Renal cortex interstitium (tissue), 15 donors: ENCODE results near the gene C17orf75. TPM values are rescaled to one million over a fixed set of nuclear protein-coding genes. Genes with fewer than 3 reads are reported as not detected.
A peak's percentile ranks its signal among the peaks of the same experiment; 100 is the strongest.
"Not testable (repeated sequence)": the region's sequence is repeated elsewhere in the genome, so short reads cannot be mapped to it uniquely, and the experiment has no call there.

Experiments
- DNase-seq, 11 donors: peaks; one replicate each; pipeline ENCODE4 v3.0.0-alpha.2; 2013; ENCODE audit warnings: low read depth in 9 of 11, low spot score in 4 of 11; ENCODE audit errors: extremely low read depth in 1 of 11
- long read RNA-seq, 16 experiments: transcript quantifications; one replicate each; lab custom pipeline, GENCODE V29; 2026
- polyA plus RNA-seq, 3 donors: library from polyadenylated mRNA; unstranded; fragments of 120-200 nt; gene quantifications; one replicate each; pipeline ENCODE4 v1.2.1, GENCODE V29; 2013; ENCODE audit not compliant: insufficient read length in 3 of 3

Gene C17orf75, protein sequence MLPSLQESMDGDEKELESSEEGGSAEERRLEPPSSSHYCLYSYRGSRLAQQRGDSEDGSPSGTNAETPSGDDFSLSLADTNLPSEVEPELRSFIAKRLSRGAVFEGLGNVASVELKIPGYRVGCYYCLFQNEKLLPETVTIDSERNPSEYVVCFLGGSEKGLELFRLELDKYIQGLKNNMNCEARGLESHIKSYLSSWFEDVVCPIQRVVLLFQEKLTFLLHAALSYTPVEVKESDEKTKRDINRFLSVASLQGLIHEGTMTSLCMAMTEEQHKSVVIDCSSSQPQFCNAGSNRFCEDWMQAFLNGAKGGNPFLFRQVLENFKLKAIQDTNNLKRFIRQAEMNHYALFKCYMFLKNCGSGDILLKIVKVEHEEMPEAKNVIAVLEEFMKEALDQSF
- polyA plus RNA-seq, result 10 to 100 TPM; 37.2 to 49.8 (median 49.3) TPM
- long read RNA-seq, donor 1, partial matches to known transcripts, result 0 of 4 reads
- long read RNA-seq, donor 1, other reads (novel, unspliced or antisense), result 0 of 4 reads
- long read RNA-seq, donor 2, transcript C17orf75-205 (4 exons, 711 nt), result minor isoform, 5 of 14 reads
- long read RNA-seq, donor 2, transcript C17orf75-202 (10 exons, 1,642 nt), result major isoform, 9 of 14 reads
- long read RNA-seq, donor 2, partial matches to known transcripts, result 0 of 14 reads
- long read RNA-seq, donor 2, other reads (novel, unspliced or antisense), result 0 of 14 reads
- long read RNA-seq, donor 3, transcript C17orf75-202 (10 exons, 1,642 nt), result major isoform, 9 of 14 reads
- long read RNA-seq, donor 3, partial matches to known transcripts, result 5 of 14 reads
- long read RNA-seq, donor 3, other reads (novel, unspliced or antisense), result 0 of 14 reads
- long read RNA-seq, donor 4, transcript C17orf75-202 (10 exons, 1,642 nt), result major isoform, 5 of 119 reads
- long read RNA-seq, donor 4, partial matches to known transcripts, result 74 of 119 reads
- long read RNA-seq, donor 4, other reads (novel, unspliced or antisense), result 39 of 119 reads
- long read RNA-seq, donor 5, result 0 reads
- long read RNA-seq, donor 6, transcript C17orf75-202 (10 exons, 1,642 nt), result major isoform, 8 of 406 reads
- long read RNA-seq, donor 6, partial matches to known transcripts, result 365 of 406 reads
- long read RNA-seq, donor 6, other reads (novel, unspliced or antisense), result 31 of 406 reads
- long read RNA-seq, donor 7, partial matches to known transcripts, result 0 of 5 reads
- long read RNA-seq, donor 7, other reads (novel, unspliced or antisense), result 0 of 5 reads
- long read RNA-seq, donor 8, result 0 reads
- long read RNA-seq, donor 9, transcript C17orf75-202 (10 exons, 1,642 nt), result major isoform, 5 of 144 reads
- long read RNA-seq, donor 9, partial matches to known transcripts, result 103 of 144 reads
- long read RNA-seq, donor 9, other reads (novel, unspliced or antisense), result 35 of 144 reads
- long read RNA-seq, donor 10, transcript C17orf75-202 (10 exons, 1,642 nt), result major isoform, 5 of 5 reads
- long read RNA-seq, donor 10, partial matches to known transcripts, result 0 of 5 reads
- long read RNA-seq, donor 10, other reads (novel, unspliced or antisense), result 0 of 5 reads
- long read RNA-seq, donor 11, transcript C17orf75-202 (10 exons, 1,642 nt), result major isoform, 6 of 6 reads
- long read RNA-seq, donor 11, partial matches to known transcripts, result 0 of 6 reads
- long read RNA-seq, donor 11, other reads (novel, unspliced or antisense), result 0 of 6 reads
- long read RNA-seq, donor 12, partial matches to known transcripts, result 0 of 2 reads
- long read RNA-seq, donor 12, other reads (novel, unspliced or antisense), result 0 of 2 reads
- long read RNA-seq, donor 13, result 0 reads
- long read RNA-seq, donor 14, partial matches to known transcripts, result 0 of 2 reads
- long read RNA-seq, donor 14, other reads (novel, unspliced or antisense), result 0 of 2 reads
- long read RNA-seq, donor 15, partial matches to known transcripts, result 0 of 4 reads
- long read RNA-seq, donor 15, other reads (novel, unspliced or antisense), result 0 of 4 reads
- long read RNA-seq, donor 16, transcript C17orf75-202 (10 exons, 1,642 nt), result major isoform, 14 of 546 reads
- long read RNA-seq, donor 16, partial matches to known transcripts, result 392 of 546 reads
- long read RNA-seq, donor 16, other reads (novel, unspliced or antisense), result 139 of 546 reads

DNA sequence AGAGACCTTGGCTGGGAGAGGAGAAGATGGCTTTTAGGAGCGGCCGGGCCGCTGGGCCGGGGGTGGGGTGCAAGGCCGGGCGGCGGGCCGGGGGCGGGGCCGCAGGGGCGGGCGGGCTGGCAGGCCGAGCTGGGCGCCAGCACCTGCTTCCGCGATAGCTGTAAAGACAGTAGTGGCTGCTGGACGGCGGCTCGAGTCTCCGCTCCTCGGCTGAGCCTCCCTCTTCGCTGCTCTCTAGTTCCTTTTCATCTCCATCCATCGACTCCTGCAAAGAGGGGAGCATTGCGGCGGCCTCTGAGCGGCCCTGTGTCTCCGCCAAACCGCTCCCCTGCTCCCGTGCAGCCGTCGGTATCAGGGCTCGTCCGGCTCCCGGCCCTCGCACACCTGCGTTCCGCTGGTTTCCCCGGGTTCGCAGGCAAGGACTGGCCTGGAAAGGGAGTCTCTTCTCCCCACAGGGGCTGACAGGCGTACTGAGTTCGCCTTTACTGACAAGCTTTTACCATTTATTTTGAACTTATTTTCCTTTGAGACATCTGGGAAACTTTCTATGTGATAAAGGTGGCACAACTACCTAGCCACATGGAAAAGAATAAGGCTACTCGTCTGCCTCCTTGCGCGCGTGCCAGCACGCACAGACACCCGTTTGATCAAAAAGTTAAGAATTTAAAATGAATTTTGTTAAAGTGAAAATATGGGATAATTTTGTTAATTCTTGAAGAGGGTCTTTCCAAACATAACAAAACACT, at the start of gene C17orf75:
C17orf75 (minus strand) TSS at position 317 of the 746 bp plus-strand sequence; CDS start at position 283, 34 bp downstream.
- peak in 6 of 11 donors; percentile 55 to 69 (median 59) for DNase-seq

DNA sequence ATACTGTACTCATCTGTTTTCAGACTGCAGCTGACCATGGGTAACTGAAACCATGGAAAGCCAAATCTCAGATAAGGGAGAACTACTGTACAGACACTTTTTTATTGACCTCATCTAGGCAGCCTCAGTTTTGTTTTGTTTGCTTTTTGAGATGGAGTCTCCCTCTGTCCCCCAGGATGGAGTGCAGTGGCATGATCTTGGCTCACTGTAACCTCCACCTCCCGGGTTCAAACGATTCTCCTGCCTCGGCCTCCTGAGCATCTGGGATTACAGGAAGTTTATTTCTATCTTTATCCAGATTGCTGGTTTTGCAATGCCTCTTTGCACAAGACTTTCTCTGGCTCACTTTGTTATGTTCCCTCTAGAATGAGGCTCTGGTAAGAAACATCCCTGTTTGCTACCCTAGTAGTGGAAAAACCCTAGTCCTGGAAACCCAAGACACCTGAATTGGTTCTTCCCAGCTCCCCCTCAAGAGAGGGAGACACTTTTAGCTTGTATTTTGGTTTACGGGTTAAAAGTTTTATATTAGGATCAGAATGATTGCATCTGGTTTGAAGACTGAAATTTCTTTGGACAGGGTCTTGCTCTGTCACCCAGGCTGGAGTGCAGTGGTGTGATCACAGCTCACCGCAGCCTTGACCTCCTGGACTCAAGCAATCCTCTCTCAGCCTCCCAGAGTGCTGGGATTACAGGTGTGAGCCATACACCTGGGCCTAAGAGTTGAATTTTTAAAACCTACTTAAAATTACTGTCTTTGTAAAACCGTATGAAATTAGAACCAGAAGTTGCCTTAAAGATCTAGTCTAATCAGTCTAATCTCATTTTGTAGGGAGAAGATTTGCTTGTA, 46.9 kb upstream of the C17orf75 start:
- DNase-seq, result no peak

DNA sequence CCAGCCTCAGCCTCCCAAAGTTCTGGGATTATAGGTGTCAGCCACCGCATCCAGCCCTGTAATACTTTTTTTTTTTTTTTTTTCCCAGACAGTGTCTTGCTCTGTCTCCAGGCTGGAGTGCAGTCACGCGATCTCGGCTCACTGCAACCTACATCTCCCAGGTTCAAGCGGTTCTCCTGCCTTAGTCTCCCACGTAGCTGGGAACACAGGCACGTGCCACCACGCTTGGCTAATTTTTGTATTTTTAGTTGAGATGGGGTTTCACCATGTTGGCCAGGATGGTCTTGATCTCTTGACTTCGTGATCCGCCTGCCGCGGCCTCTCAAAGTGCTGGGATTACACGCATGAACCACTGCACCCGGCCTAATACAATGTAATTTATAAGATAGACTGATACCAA, 46.2 kb upstream of the C17orf75 start:
- not testable (repeated sequence) for DNase-seq

DNA sequence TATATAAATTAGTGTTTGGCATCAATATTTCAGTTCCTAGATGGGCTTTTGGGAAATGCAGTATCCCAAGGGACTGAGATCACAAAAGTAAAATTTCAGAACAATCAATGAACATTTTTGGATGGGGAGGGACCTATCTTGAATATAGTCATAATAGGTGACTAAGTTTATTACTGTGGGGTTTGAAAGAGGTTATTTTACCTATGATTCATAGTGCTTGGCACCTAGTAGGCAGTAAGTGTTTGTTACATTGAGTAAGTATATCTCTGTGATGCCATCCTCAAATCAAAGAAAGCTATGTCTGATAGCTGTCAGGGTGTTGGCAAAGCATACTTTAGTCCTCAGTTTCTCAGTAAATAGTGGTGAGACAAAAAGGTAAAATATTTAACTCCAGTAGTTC, 44.9 kb upstream of the C17orf75 start:
- DNase-seq, result no peak

DNA sequence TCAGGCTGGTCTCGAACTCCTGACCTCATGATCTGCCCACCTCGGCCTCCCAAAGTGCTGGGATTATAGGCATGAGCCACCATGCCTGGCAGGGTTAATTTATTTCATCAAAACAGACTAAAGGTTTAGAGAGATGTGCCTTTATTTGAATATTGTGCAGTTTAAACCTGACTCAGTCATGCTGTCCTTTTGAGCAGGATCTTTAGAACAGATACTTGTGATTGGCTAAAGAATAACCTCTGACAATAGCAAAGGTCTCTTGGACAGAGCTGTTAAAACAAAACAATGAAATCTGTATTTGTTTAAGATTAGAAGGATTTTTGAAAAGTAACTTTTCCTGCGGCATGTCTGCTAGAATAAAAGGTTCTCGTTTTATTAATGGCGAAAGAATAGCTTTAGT, 44.0 kb upstream of the C17orf75 start:
- DNase-seq, result no peak

DNA sequence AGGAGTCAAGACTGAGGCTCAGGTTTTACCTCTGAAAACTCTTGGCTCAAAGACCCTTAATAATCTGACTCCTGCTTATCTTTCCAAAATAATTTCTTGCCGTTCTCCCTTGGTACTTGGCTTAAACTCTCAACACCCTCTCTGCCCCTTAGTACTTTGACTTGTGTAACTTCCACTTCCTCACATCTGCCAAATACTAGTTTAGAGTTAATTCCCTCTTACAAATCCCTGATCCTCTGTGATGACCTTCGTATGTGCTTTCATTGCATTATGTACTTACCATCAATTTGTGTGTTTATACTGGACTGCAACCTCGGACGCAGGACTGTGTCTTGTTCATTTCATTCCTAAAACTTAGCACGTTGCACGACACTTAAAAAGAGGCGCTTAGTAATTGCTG, 43.1 kb upstream of the C17orf75 start:
- no peak for DNase-seq

DNA sequence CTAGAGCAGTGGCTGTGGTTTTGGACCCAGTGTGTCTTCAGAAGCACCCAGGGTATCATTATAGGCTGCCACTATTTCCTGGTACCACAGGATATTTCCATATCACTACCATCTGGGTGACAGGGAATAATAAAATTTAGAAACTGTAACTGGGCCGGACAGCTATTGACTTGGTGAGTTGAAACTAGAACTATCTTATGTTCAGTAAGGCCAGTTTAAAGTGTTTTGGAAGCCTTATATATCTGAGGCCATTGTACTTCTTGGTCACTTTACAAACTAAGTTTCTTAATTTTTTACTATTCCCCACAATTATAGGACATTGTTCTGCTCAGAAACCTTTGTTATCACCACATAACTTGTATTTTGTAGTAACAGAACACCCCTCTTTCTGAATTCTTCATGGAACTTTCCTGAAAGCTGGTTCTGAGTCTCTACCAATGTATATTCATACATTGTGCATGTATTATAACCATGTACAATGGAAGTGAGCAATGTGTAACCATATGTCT, 42.0 kb upstream of the C17orf75 start:
- DNase-seq, result no peak

DNA sequence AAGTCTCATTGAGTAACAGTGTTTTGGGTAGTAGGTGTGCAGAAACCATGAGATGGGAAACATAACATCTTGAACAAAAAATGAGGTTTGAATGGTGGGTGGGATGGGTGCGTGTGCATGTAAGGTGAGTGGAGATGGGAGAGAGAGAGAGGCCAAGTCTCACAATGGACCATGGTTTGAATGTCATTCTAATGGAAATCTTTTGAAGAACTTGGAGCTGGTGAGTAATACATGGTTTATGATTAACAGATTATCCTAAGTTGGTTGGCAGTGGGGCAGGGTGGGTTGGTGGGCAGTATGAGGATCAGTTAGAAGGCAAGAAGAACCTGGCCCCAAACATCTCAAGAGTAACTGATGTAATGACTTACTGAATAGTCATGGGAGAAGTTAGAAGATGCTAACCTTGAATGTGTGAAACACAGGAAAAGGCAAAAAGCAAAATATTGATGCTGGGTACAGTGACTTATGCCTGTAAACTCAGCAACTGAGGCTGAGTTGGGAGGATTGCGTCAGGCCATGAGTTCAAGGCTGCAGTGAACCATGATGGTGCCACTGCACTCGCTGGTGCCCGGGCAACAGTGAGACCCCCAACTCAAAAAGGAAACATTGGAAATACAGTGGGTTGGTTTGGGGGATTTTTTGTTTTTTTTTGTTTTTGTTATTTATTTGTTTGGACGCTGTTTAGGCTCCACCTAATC, 40.7 kb upstream of the C17orf75 start:
- DNase-seq, result no peak

DNA sequence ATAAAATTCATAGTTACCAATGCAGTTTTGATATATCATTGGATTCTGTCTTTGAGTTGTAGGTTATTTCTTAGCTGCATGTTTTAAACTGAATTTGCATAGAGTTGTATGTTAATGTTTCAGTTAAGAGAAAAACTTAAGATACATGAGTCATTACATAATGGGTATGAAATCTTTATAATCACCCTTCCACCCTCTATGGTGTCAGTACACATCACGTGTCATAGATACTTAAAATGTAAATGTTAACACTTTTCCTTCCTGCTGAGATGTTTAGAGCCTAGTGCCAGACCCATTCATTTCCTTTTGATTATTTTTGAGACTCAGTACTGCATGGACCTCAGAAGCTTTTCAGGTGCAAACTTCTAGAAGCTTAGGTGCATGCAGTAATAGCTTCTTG, 28.5 kb upstream of the C17orf75 start:
- no peak for DNase-seq

DNA sequence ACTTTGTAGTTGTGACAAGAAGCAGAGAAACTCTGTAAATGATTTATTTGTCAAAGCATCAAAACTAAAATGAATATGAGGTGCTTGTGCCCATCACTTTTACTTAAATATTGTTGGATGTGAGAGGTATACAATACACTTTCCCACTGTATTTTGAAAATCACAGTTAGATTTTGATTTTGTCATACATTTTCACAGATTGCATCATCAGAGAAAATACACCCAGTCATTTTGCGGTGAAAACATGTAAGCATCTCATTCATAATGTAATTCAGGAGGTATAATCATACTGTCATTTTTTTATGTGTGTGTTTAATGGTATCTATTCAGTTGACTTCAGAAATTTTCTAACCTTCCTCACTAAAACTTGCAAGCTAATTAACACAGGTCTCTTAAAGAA, 19.3 kb upstream of the C17orf75 start:
- no peak for DNase-seq

DNA sequence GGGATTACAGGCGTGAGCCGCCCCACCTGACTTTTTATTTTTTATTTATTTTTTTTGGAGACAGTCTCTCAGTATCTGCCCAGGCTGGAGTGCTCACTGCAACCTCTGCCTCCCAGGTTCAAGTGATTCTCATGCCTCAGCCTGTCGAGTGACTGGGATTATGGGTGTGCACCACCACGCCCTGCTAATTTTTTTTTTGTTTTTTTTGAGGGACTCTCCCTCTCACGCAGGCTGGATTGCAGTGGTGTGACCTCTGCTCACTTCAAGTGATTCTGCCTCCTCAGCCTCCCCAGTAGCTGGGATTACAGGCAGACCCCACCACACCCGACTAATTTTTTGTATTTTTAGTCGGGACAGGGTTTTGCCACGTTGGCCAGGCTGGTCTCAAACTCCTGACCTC, 15.6 kb upstream of the C17orf75 start:
- no peak for DNase-seq

DNA sequence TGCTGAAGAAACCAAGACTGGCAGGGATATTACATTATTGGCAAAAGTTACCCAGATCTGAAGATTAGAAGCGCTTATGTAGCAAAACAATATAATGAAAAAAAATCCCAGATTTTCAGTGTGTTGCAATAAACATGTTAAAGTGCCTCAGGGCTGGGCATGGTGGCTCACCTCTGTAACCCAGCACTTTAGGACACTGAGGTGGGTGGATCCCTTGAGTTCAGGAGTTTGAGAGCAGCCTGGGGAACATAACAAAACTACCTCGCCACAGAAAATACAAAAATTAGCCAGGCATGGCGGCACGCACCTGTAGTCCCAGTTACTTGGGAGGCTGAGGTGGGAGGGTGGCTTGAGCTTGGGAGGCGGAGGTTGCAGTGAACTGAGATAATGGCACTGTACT, 14.8 kb upstream of the C17orf75 start:
- DNase-seq, result no peak

DNA sequence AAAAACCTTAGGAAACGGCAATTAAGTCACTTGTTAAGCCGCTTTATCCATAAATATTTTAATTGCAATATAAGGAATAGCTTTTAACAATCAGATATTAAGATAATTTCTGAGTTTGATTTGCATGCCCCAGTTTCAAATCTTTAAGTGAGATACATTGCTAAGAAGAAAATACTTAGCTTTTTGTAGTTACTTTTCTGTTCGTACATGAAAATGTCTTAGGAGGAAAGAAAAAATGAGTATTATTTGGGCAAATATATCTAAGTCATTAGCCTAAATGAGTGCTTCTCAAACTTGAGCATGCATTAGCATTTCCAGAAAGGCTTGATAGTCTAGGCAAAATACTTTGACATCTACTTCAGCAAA, 14.4 kb upstream of the C17orf75 start:
- DNase-seq, result no peak

DNA sequence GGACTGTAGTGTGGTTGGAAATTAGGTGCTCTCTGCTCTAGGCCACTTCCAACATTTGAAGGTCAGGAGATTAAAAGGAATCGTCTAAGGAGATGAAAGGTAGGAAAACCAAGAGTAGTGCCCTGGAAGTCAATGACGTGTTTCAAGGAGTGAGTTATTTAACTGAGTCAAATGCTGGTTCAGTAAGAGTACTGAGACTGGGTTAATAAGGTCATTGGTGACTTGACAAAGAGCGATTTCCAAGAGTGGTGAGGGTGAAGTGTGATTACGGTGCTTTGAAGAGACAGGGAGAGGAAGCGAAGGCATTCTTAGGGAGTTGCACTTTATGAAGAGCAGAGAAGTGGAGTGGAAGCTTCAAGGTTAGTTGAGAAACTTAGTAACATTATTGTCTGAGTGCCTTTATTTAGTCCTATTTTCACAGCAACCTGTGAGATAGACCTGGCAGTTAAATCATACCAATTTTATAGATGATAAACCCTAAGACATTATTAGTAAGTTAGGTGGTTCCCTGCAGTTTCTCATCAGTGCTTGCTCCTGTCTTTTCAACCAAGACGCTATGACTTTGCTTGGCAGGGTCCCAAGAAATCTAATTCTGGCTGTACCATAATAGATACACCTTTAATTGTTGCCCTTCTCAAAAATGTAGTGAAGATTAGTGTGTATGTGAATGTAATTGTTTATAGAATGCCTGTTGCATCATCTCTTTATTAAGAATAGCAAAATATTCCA, 13.8 kb upstream of the C17orf75 start:
- no peak for DNase-seq

DNA sequence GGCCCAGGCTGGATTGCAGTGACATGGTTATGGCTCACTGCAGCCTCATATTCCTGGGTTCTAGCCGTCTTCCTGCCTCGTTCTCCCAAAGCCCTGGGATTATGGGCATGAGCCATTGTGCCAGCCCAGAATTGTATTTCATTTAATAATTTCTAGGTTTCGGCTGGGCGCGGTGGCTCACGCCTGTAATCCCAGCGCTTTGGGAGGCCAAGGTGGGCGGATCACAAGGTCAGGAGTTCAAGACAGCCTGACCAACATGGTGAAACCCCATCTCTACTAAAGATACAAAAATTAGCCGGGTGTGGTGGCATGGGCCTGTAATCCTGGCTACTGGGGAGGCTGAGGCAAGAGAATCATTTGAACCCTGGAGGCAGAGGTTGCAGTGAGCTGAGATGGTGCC, 10.8 kb upstream of the C17orf75 start:
- not testable (repeated sequence) for DNase-seq
